Activated T-helper 2 cell treated with anti-CD3 and anti-CD28 coated beads, Interferon-gamma antibody, Interleukin-2, Interleukin-4, amounts not matched to agents 10 μg/mL and 5 μg/mL and 100 μg/mL, durations not matched to agents 14 hours and 24 hours and 36 hours (primary cell): Measurements from ENCODE around the gene ELFN1. TPM values are rescaled to one million over a fixed set of nuclear protein-coding genes. Genes with fewer than 3 reads are reported as not detected.
A peak's percentile ranks its signal among the peaks of the same experiment; 100 is the strongest.

Source experiments
- DNase-seq: peaks from one replicate; pipeline ENCODE4 v3.0.0; 2021; ENCODE audit warnings: low spot score
- H3K27ac Mint-ChIP-seq: one replicate; pipeline ENCODE4 v1.8.0; 2021; ENCODE audit warnings: mixed read lengths
- H3K27me3 Mint-ChIP-seq: one replicate; pipeline ENCODE4 v1.8.0; 2021; ENCODE audit warnings: low read depth, mixed read lengths
- H3K36me3 Mint-ChIP-seq: one replicate; pipeline ENCODE4 v1.8.0; 2021; ENCODE audit warnings: low read depth, mixed read lengths
- H3K4me1 Mint-ChIP-seq: one replicate; pipeline ENCODE4 v1.8.0; 2021; ENCODE audit warnings: low read depth, mixed read lengths
- H3K4me3 Mint-ChIP-seq: one replicate; pipeline ENCODE4 v1.8.0; 2021; ENCODE audit warnings: low read depth, mild to moderate bottlenecking, moderate library complexity, mixed read lengths
- H3K9me3 Mint-ChIP-seq: one replicate; pipeline ENCODE4 v1.8.0; 2021; ENCODE audit warnings: mixed read lengths
- intact Hi-C: fragments of 100-400 bp; cut with micrococcal nuclease; formaldehyde crosslinking; loops from one replicate; pipeline ENCODE4 v1.15.1; 2023
- total RNA-seq: library from RNA; stranded (reverse); gene quantifications from 2 replicates; pipeline ENCODE4 v1.2.3, GENCODE V29; 2022

The ELFN1 gene
- total RNA-seq, 1 donor from 2014 or later = not detected

DNA sequence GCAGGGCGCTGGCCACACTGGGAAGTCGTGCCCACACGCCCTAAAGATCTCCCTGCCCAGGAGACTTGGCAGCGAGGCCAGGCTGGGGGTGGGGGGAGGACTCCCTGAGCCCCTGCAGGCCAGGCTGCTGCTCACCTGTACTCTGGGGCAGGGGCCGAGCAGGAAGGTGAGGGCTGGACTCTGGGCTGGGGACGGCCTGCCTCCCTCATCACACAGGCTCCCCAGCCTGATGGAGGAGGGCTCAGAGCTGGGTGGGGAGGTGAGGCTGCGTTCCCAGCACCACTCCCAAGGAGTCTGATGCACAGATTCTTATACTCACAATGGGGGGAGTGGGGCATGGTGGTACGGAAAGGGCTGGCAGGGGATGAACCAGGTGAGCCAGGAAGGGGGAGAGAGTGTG is 71.2 kb downstream of the ELFN1 start:
- no peak for DNase-seq
- Mint-ChIP-seq H3K27ac (no peak overlapping the region), H3K4me1 (peaks cover 8% of the 10 kb centered on the region), H3K27me3 (no peaks in the 10 kb centered on the region), H3K9me3 (no peaks in the 10 kb centered on the region), H3K4me3 (no peak overlapping the region), H3K36me3 (no peaks in the 10 kb centered on the region)
- intact Hi-C loops = no loop called here

GRCh38 chr7:1741751-1742554 is 71.9 kb downstream of the ELFN1 start:
- Mint-ChIP-seq H3K9me3 (no peaks in the 10 kb centered on the region), H3K4me3 (no peak overlapping the region), H3K36me3 (no peaks in the 10 kb centered on the region), H3K27ac (no peak overlapping the region), H3K27me3 (no peaks in the 10 kb centered on the region), H3K4me1 (peaks cover 8% of the 10 kb centered on the region)
- intact Hi-C loops = no loop called here
- DNase-seq = peak; percentile 14

- Mint-ChIP-seq H3K4me3 (no peak overlapping the region), H3K4me1 (peaks cover 8% of the 10 kb centered on the region), H3K27me3 (no peaks in the 10 kb centered on the region), H3K27ac (no peak overlapping the region), H3K36me3 (no peaks in the 10 kb centered on the region), H3K9me3 (no peaks in the 10 kb centered on the region)
- no peak for DNase-seq
- intact Hi-C loops = no loop called here
These were observed 72.7 kb downstream of the ELFN1 start for GRCh38 chr7:1742555-1743303.

DNA sequence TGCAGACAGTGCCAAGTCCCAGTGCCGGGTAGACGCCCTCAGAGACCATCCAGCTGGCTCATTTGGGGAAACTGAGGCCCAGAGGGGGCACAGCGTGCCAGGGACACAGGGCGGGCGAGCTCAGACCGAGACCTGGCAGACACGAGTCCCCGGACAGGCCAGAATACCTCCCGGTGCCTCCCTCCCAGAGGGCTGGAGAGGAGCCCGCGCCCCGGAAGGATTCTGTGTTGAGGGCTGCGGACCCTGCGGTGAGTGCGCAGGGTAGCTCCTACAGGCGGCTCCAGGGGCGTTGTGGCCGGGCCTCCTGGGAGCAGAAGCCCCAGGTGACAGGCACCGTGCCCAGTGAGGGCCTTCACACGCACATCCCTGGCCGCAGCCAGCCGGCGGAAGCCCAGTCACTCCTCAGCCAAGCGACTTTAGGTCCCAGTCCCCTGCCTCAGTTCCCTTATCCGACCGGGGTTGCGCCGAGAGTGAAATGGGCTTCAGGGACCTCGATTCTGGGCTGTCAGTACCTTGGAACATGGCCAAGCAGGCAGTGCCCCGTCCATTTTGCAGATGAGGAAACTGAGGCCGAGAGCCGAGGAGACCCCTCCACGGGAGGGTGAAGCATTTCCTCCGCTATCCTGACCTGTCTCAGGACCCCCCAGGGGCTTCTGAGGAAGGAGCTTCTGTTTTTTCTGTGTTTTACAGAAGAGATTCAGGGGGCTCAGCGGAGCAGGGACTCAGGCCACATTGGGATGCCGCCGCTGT is 73.6 kb downstream of the ELFN1 start:
- H3K4me3 Mint-ChIP-seq = no peak overlapping the region
- no peaks in the 10 kb centered on the region for H3K27me3 Mint-ChIP-seq
- peaks cover 4% of the 10 kb centered on the region for H3K4me1 Mint-ChIP-seq

DNA sequence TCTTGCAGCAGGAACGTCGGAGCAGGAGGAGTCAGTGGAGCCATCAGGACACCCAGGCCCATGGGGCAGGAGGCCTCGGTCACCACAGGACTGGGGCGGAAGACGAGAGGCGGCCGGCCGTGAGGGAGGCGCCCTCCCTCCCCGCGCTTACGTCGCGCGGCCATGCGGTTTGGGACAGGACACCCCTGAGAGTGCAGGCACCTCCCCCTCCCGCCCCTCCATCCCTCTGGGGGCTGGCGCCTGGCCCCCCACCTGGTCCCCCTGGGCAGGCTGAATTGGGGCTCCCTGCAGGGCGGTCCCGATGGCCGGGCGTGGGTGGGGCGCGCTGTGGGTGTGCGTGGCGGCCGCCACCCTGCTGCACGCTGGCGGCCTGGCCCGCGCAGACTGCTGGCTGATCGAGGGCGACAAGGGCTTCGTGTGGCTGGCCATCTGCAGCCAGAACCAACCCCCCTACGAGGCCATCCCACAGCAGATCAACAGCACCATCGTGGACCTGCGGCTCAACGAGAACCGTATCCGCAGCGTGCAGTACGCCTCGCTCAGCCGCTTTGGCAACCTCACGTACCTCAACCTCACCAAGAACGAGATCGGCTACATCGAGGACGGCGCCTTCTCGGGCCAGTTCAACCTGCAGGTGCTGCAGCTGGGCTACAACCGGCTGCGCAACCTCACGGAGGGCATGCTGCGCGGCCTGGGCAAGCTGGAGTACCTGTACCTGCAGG is 74.4 kb downstream of the ELFN1 start:
- Mint-ChIP-seq H3K27ac (no peak overlapping the region), H3K4me3 (no peak overlapping the region), H3K9me3 (no peaks in the 10 kb centered on the region), H3K4me1 (peaks cover 4% of the 10 kb centered on the region), H3K36me3 (no peaks in the 10 kb centered on the region), H3K27me3 (no peaks in the 10 kb centered on the region)
- intact Hi-C loops = no loop called here
- no peak for DNase-seq

More for the DNA sequence above, 73.6 kb downstream of the ELFN1 start:
- Mint-ChIP-seq H3K36me3 (no peaks in the 10 kb centered on the region), H3K9me3 (no peaks in the 10 kb centered on the region), H3K27ac (no peak overlapping the region)
- intact Hi-C loops = no loop called here
- no peak for DNase-seq

DNA sequence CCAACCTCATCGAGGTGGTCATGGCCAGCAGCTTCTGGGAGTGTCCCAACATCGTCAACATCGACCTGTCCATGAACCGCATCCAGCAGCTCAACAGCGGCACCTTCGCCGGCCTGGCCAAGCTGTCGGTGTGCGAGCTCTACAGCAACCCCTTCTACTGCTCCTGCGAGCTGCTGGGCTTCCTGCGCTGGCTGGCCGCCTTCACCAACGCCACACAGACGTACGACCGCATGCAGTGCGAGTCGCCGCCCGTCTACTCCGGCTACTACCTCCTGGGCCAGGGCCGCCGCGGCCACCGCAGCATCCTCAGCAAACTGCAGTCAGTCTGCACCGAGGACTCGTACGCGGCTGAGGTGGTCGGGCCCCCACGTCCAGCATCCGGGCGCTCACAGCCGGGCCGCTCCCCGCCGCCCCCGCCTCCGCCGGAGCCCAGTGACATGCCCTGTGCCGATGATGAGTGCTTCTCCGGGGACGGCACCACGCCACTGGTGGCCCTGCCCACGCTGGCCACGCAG is 75.0 kb downstream of the ELFN1 start:
- H3K9me3 Mint-ChIP-seq = no peaks in the 10 kb centered on the region
- no peaks in the 10 kb centered on the region for H3K27me3 Mint-ChIP-seq
- H3K36me3 Mint-ChIP-seq = no peaks in the 10 kb centered on the region
- no peak for DNase-seq
- peaks cover 4% of the 10 kb centered on the region for H3K4me1 Mint-ChIP-seq
- intact Hi-C loops = no loop called here
- H3K27ac Mint-ChIP-seq = no peak overlapping the region
- H3K4me3 Mint-ChIP-seq = no peak overlapping the region

GRCh38 chr7:1745576-1746490 is 75.8 kb downstream of the ELFN1 start:
- Mint-ChIP-seq H3K27ac (no peak overlapping the region), H3K4me3 (no peak overlapping the region), H3K4me1 (peaks cover 4% of the 10 kb centered on the region), H3K9me3 (no peaks in the 10 kb centered on the region), H3K36me3 (no peaks in the 10 kb centered on the region), H3K27me3 (no peaks in the 10 kb centered on the region)
- intact Hi-C loops = no loop called here
- no peak for DNase-seq

- intact Hi-C loops = no loop called here
- peaks cover 4% of the 10 kb centered on the region for H3K4me1 Mint-ChIP-seq
- no peaks in the 10 kb centered on the region for H3K27me3 Mint-ChIP-seq
- no peak overlapping the region for H3K27ac Mint-ChIP-seq
- no peaks in the 10 kb centered on the region for H3K36me3 Mint-ChIP-seq
- no peaks in the 10 kb centered on the region for H3K9me3 Mint-ChIP-seq
- no peak for DNase-seq
- H3K4me3 Mint-ChIP-seq = no peak overlapping the region
These were observed 76.5 kb downstream of the ELFN1 start for GRCh38 chr7:1746491-1746975.

GRCh38 chr7:1747004-1747801 is 77.1 kb downstream of the ELFN1 start:
- no peaks in the 10 kb centered on the region for H3K27me3 Mint-ChIP-seq
- no peak overlapping the region for H3K4me3 Mint-ChIP-seq
- H3K27ac Mint-ChIP-seq = no peak overlapping the region
- DNase-seq = no peak
- peaks cover 4% of the 10 kb centered on the region for H3K4me1 Mint-ChIP-seq
- intact Hi-C loops = no loop called here
- no peaks in the 10 kb centered on the region for H3K36me3 Mint-ChIP-seq
- no peaks in the 10 kb centered on the region for H3K9me3 Mint-ChIP-seq

DNA sequence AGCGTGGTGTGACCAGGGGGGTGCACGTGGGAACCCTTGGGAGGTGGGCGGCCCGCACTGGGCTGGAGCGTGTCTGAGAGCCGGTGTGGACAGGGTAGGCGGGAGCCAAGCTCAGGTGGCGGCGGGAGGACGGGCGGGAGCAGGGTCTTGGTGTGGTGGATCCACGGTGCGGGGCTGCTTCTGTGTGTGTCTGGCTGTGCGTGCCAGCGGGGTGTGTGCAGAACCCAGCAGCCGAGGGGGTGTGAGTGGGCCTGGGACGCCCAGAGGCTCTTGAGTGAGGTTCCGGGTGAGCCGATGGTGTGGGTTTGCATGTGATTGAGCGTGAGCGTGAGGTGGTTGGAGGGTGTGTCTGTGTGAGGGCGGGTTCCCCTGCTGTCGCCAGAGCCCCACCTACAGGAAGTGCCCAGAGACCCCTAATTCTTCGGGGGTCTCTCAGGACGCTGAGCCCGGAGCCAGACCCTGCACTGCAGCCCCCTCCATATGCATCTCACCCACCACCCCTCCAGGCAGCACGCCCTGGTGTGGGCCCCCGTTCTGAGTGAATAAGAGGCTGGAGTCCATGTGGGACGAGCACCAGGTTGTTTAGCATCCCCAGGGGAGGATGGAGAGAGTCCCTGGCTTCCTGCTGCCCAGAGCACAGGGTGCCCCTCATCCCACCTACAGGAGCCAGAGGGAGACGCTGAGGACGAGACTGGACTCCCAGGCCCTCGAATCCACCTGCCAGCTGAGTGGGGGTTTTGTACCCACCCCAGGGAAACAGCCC is 78.2 kb downstream of the ELFN1 start:
- Mint-ChIP-seq H3K27me3 (no peaks in the 10 kb centered on the region), H3K4me1 (no peaks in the 10 kb centered on the region), H3K27ac (no peak overlapping the region), H3K4me3 (no peak overlapping the region), H3K36me3 (no peaks in the 10 kb centered on the region), H3K9me3 (no peaks in the 10 kb centered on the region)
- DNase-seq = no peak
- intact Hi-C loops = no loop called here
